Osteoblast (primary cell): Measurements from ENCODE around the gene CCL1. TPM values are rescaled to one million over a fixed set of nuclear protein-coding genes. Genes with fewer than 3 reads are reported as not detected.

Experiments used
- DNase-seq: peaks from one replicate; pipeline ENCODE4 v3.0.0; 2011; ENCODE audit warnings: low spot score, mixed read lengths; ENCODE audit not compliant: insufficient read length; ENCODE audit errors: missing footprints
- H2AFZ ChIP-seq: 2 replicates; pipeline ENCODE4 v1.6.0; 2011; ENCODE audit warnings: mild to moderate bottlenecking, low read length
- H3K27ac ChIP-seq: 2 replicates; pipeline ENCODE4 v1.5.1; 2011; ENCODE audit warnings: mild to moderate bottlenecking, low read depth, low read length, moderate library complexity
- H3K27me3 ChIP-seq: 2 replicates; pipeline ENCODE4 v1.6.0; 2012; ENCODE audit warnings: mild to moderate bottlenecking, control low read depth, inconsistent platforms, low read length, moderate library complexity; ENCODE audit not compliant: insufficient read depth
- H3K36me3 ChIP-seq: 2 replicates; pipeline ENCODE4 v1.5.1; 2011; ENCODE audit warnings: mild to moderate bottlenecking, low read length, control low read depth, moderate library complexity; ENCODE audit not compliant: insufficient read depth
- H3K4me1 ChIP-seq: 2 replicates; pipeline ENCODE4 v1.5.1; 2011; ENCODE audit warnings: mild to moderate bottlenecking, low read length, control low read depth, moderate library complexity; ENCODE audit not compliant: insufficient read depth
- H3K4me2 ChIP-seq: 2 replicates; pipeline ENCODE4 v1.6.0; 2011; ENCODE audit warnings: mild to moderate bottlenecking, low read length; ENCODE audit not compliant: insufficient read depth
- H3K4me3 ChIP-seq: fragments of 200-600 bp; sonication (generic); 3 replicates; pipeline ENCODE4 v1.5.1; 2012; ENCODE audit warnings: mild to moderate bottlenecking, low read length, inconsistent platforms; ENCODE audit not compliant: insufficient read depth
- H3K79me2 ChIP-seq: 2 replicates; pipeline ENCODE4 v1.6.0; 2012; ENCODE audit warnings: mild to moderate bottlenecking, low read length, control low read depth, inconsistent platforms; ENCODE audit not compliant: insufficient read depth
- H3K9me3 ChIP-seq: 2 replicates; pipeline ENCODE4 v1.5.1; 2011; ENCODE audit warnings: low read depth, low read length, control low read depth
- H4K20me1 ChIP-seq: 2 replicates; pipeline ENCODE4 v1.6.0; 2012; ENCODE audit warnings: mild to moderate bottlenecking, low read length, control low read depth; ENCODE audit not compliant: insufficient read depth
- total RNA-seq: library from RNA; depleted of rRNA; stranded (reverse); fragments of >200 nt; gene quantifications from 2 replicates; pipeline ENCODE4 v1.2.3, GENCODE V29; 2012
- TF ChIP-seq, protein P1 (sequence below): IDR thresholded peaks from 2 replicates; pipeline ENCODE4 v1.5.1; 2011; ENCODE audit warnings: mild to moderate bottlenecking, low read depth, low read length, moderate library complexity; ENCODE audit errors: extremely low read depth

The CCL1 gene
- total RNA-seq, 1 donor = not detected

DNA sequence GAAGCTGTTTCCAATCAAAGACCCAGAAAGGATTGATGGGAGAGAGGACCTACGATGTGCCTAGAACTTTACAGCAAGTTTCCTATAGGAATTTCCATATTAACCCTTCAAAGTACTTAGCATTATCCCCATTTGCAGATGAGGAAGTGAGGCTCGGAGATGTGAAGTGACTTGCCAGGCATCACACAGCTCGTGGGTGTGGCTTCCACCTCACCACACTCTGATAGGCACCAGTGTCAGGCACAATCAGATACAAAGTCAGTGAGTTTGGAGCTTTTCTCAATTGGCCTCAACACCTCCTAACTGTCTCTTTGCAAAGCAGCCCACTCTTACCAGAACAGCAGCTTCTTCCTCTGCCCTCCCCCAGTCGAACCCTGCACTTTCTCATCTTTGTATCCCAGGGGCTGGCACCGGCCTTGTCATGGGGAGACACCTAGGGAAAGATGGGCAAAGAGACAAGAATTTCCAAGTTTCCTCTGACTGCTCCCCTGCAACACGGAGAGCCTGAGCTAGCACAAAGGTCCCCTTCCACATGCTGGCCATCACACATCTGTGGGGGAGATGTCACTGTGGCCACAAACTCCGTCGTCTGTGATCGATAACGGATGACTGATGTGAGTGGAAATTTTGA, 37.4 kb upstream of the CCL1 start:
- Histone ChIP-seq H4K20me1 (no peaks in the 10 kb centered on the region), H3K4me1 (no peaks in the 10 kb centered on the region), H3K27ac (no peak overlapping the region), H3K36me3 (no peaks in the 10 kb centered on the region), H3K4me3 (no peak overlapping the region), H2AFZ (no peak overlapping the region), H3K9me3 (no peaks in the 10 kb centered on the region), H3K27me3 (peaks cover 3% of the 10 kb centered on the region), H3K79me2 (no peaks in the 10 kb centered on the region), H3K4me2 (no peak overlapping the region)
- DNase-seq = no peak
- TF ChIP-seq, protein P1, sequence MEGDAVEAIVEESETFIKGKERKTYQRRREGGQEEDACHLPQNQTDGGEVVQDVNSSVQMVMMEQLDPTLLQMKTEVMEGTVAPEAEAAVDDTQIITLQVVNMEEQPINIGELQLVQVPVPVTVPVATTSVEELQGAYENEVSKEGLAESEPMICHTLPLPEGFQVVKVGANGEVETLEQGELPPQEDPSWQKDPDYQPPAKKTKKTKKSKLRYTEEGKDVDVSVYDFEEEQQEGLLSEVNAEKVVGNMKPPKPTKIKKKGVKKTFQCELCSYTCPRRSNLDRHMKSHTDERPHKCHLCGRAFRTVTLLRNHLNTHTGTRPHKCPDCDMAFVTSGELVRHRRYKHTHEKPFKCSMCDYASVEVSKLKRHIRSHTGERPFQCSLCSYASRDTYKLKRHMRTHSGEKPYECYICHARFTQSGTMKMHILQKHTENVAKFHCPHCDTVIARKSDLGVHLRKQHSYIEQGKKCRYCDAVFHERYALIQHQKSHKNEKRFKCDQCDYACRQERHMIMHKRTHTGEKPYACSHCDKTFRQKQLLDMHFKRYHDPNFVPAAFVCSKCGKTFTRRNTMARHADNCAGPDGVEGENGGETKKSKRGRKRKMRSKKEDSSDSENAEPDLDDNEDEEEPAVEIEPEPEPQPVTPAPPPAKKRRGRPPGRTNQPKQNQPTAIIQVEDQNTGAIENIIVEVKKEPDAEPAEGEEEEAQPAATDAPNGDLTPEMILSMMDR = no peak

DNA sequence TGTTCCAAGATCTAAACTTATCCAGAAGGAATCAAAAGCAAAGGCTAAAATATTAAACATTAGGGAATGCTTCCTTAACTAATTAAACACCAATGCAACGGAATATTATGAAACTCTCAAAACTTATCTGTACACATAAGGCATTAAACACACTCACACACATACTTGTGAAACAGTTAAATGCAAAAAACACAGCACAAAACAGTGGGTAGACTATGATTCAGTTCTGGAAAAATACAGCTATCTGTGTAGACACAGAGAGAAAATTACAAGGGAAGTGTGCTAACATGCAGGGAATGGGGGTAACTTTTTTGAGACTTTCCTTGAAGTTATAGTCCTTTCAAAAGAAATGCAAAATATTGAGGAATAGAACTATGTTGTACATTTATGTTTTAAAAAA, 36.7 kb upstream of the CCL1 start:
- Histone ChIP-seq H3K27ac (no peak overlapping the region), H3K27me3 (peaks cover 3% of the 10 kb centered on the region), H3K36me3 (no peaks in the 10 kb centered on the region), H2AFZ (no peak overlapping the region), H3K4me2 (no peak overlapping the region), H4K20me1 (no peaks in the 10 kb centered on the region), H3K4me3 (no peak overlapping the region), H3K4me1 (no peaks in the 10 kb centered on the region), H3K9me3 (no peaks in the 10 kb centered on the region), H3K79me2 (no peaks in the 10 kb centered on the region)
- TF ChIP-seq, protein P1 = no peak
- no peak for DNase-seq

DNA sequence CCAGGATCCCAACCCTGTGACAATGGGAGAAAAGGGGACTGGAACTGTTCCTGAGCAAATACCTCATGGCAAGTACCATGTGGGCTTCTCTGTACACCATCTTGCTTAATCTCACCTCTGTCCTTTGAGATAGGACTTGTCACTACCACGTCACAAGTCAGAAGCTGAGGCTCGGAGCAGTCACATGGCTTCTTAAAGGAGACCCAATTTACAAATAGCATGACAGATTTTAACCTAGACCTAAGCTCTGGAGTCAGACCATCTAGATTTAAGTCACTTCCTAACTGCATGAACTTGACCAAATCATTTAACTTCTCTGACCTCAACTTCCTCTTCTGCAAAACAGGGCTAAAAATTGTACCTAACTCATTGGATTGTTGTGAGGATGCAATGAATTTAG, 36.0 kb upstream of the CCL1 start:
- Histone ChIP-seq H3K79me2 (no peaks in the 10 kb centered on the region), H4K20me1 (no peaks in the 10 kb centered on the region), H3K27me3 (peaks cover 3% of the 10 kb centered on the region), H3K4me1 (no peaks in the 10 kb centered on the region), H2AFZ (no peak overlapping the region), H3K36me3 (no peaks in the 10 kb centered on the region), H3K27ac (no peak overlapping the region), H3K4me3 (no peak overlapping the region), H3K9me3 (no peaks in the 10 kb centered on the region), H3K4me2 (no peak overlapping the region)
- no peak for DNase-seq
- TF ChIP-seq, protein P1 = no peak

DNA sequence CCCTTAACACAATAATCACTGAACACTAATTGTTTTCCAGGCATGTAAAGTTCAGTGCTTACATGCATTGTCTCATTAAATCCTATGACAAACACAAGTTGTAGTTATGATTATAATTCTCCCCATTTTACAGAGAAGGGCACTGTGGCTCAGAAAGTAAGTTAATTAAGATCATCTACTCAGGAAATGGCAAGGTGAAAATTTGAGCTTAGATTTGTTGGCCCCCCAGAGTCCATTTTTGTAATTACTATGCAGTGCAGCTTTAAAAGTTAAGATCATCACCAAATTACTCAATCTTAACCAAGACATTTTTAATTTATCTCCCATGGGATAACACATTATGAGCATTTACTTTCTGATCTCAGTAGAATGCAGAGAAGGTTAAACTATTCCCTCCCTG, 34.2 kb upstream of the CCL1 start:
- Histone ChIP-seq H4K20me1 (no peaks in the 10 kb centered on the region), H3K4me1 (no peaks in the 10 kb centered on the region), H2AFZ (no peak overlapping the region), H3K27me3 (peaks cover 3% of the 10 kb centered on the region), H3K9me3 (no peaks in the 10 kb centered on the region), H3K27ac (no peak overlapping the region), H3K4me2 (no peak overlapping the region), H3K79me2 (no peaks in the 10 kb centered on the region), H3K36me3 (no peaks in the 10 kb centered on the region), H3K4me3 (no peak overlapping the region)
- no peak for DNase-seq
- TF ChIP-seq, protein P1 = no peak
